ENCODE measurements around the gene NCOA3.

NCOA3 gene

DNA sequence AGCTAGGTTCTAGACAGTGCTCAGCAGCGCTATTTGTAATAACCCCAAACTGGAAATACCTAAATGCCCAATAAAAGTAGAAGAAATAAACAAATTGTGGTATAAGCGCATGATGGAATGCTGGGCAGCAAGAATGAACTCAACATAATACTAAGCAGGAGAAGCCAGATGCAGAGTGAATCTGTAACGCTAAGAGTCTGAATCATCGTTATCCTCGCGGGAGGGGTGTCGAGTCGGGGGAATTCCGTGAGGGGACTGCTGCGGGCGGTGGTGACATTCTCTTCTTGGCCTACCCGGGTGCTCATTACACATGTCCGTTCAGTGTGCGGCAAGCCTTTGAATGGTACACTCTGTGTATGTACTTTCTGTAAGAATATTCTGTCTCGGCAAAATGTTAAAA lies 199.9 kb downstream of the NCOA3 start:
- TF ChIP-seq, protein P1, sequence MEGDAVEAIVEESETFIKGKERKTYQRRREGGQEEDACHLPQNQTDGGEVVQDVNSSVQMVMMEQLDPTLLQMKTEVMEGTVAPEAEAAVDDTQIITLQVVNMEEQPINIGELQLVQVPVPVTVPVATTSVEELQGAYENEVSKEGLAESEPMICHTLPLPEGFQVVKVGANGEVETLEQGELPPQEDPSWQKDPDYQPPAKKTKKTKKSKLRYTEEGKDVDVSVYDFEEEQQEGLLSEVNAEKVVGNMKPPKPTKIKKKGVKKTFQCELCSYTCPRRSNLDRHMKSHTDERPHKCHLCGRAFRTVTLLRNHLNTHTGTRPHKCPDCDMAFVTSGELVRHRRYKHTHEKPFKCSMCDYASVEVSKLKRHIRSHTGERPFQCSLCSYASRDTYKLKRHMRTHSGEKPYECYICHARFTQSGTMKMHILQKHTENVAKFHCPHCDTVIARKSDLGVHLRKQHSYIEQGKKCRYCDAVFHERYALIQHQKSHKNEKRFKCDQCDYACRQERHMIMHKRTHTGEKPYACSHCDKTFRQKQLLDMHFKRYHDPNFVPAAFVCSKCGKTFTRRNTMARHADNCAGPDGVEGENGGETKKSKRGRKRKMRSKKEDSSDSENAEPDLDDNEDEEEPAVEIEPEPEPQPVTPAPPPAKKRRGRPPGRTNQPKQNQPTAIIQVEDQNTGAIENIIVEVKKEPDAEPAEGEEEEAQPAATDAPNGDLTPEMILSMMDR (IDR thresholded peaks at IDR 0.05; ENCODE audit: low read depth, low read length) = no peak
- no peak overlapping the region for H3K4me3 ChIP-seq (ENCODE audit: low read depth, low read length)

DNA sequence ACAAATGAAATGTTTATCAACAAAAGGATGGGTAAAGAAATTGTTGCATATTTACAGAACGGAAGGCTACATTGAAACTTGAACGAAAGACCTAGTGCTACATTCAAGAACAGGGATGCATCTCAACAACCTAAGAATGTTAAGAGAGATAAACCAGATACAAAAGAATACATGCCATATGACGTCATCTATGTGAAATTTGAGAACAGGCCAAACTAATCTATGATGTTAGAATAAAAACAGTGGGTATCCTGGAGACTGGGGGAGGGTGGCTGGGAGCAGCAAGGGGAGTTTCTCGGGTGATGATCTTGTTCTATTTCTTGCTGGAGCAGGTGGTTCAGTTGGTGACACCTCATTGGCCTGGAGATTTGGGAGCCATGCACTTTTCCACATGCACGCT lies 202.1 kb downstream of the NCOA3 start:
- no peak overlapping the region for H3K4me3 ChIP-seq (ENCODE audit: low read depth, low read length)
- TF ChIP-seq, protein P1 (IDR thresholded peaks at IDR 0.05; ENCODE audit: low read depth, low read length) = no peak

DNA sequence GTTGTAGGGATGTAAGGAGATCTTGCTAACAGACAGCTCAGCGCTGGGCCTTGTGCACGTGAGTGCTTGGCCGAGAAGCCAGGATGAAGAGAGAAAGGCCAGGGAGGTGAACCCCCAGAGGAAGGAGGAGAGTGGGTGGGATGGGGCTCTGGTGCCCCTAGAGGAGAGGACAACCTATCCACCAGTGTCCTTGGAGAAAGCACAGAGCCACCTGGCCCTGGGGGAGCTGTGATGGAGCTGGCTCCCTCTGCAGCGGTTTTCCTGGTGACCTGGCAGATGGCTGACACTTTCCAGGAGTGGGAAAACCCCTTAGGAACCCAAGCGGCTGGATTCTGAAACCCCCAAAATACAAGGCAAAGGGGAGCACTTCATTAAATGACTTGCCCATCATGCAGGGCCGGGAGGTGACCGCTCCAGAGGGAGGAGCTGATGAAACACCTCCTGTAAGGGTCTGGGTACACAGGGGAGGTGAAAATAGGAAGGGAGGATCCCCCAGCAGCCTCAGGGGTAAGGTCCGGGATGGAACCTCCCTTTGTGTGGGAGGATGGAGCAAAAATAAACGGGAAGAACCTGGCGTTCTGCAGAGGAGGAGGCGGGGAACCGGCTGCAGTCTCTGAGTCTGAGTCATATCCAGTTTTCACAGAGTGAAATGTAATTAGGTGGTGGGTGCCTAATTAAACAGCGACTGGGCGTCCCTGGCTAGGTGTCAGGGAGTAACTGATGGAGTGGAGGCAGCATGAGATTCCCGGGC lies 203.2 kb downstream of the NCOA3 start:
- no peak overlapping the region for H3K4me3 ChIP-seq (ENCODE audit: low read depth, low read length)
- TF ChIP-seq, protein P1 (IDR thresholded peaks at IDR 0.05; ENCODE audit: low read depth, low read length) = no peak

DNA sequence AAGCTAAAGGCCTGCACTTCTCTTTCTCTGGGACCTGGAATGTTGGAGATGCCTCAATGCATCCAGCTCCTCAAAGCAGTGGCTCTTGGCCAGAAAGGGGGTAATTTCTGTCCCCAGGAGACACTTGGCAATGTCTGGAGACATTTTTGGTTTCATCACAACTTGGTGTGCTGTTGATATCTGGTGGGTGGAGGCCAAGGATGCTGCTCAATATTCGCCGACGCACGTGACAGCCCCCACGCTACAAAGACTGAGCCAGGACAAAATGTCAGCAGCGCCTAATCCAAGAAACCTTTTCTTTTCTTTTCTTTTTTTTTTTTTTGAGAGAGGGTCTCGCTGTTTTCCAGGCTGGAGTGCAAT lies 203.8 kb downstream of the NCOA3 start:
- TF ChIP-seq, protein P1 (IDR thresholded peaks at IDR 0.05; ENCODE audit: low read depth, low read length) = no peak
- H3K4me3 ChIP-seq (ENCODE audit: low read depth, low read length) = no peak overlapping the region

DNA sequence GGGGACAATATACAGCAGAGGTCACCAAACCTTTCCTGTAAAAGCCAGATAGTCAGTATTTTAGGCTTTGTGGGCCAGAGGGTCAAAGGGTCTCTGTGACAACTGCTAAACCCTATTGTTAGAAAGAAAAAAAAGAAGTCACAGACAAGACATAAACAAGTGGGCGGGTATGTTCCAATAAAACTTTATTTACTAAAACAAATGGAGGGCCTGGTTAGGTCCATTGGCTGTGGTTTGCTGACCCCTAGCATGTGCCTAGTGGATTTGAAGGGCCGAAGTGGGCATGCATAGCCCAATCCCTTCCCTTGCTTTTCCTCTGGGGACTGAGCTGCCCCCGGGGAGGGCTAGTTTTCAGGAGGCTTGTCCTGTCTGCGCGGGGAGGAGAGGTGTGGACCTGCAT lies 204.7 kb downstream of the NCOA3 start:
- TF ChIP-seq, protein P1 (IDR thresholded peaks at IDR 0.05; ENCODE audit: low read depth, low read length) = no peak
- H3K4me3 ChIP-seq (ENCODE audit: low read depth, low read length) = no peak overlapping the region
